Colonic mucosa (tissue), 4 donors: ENCODE results near the gene EPHB2. TPM values are rescaled to one million over a fixed set of nuclear protein-coding genes. Genes with fewer than 3 reads are reported as not detected.

Source experiments
- DNase-seq: peaks from one replicate; pipeline ENCODE4 v3.0.0-alpha.2; 2020
- H3K27ac ChIP-seq: fragments of 200-600 bp; one replicate; pipeline ENCODE4 v1.8.0; 2021
- H3K27me3 ChIP-seq: fragments of 200-600 bp; one replicate; pipeline ENCODE4 v1.8.0; 2021
- H3K36me3 ChIP-seq: fragments of 200-600 bp; one replicate; pipeline ENCODE4 v1.8.0; 2021
- H3K4me1 ChIP-seq: fragments of 200-600 bp; one replicate; pipeline ENCODE4 v1.8.0; 2021; ENCODE audit warnings: mild to moderate bottlenecking
- H3K4me3 ChIP-seq: fragments of 200-600 bp; one replicate; pipeline ENCODE4 v1.8.0; 2021
- H3K9ac ChIP-seq, 2 donors: one replicate each; pipeline ENCODE4 v1.7.0; 2013; ENCODE audit warnings: control low read depth in 2 of 2, low read depth in 2 of 2, low read length in 2 of 2
- H3K9me3 ChIP-seq: fragments of 200-600 bp; one replicate; pipeline ENCODE4 v1.8.0; 2021
- CTCF ChIP-seq: fragments of 200-600 bp; IDR thresholded peaks from one replicate; pipeline ENCODE4 v1.8.0; 2022; ENCODE audit warnings: antibody characterized with exemption, mild to moderate bottlenecking
- intact Hi-C: fragments of 100-400 bp; cut with DNase I; formaldehyde crosslinking; loops from one replicate; pipeline ENCODE4 v1.14.1; 2022
- total RNA-seq, 2 donors: library from RNA; stranded (reverse); fragmentation: NEBNext Ultra II Directional in 1 of 2; extraction: Animal tissue kit (Norgen Biotek cat#: 25700) in 1 of 2; gene quantifications; one replicate each; pipeline ENCODE4 v1.2.1, GENCODE V29; 2021
- donor health status: healthy.
- donor health status: DM: no; HTN: no; CAD: no.
- donor health status: DM: no; HTN: no; CAD: no.

The EPHB2 gene
- total RNA-seq, 2 donors from 2014 or later: 71.9 to 150 TPM

- intact Hi-C loops: no loop called here
- H3K36me3 ChIP-seq: no peaks in the 10 kb centered on the region
- DNase-seq: no peak
Measured at GRCh38 chr1:22893292-22893691, 182.7 kb downstream of the EPHB2 start.

GRCh38 chr1:22895357-22895756 lies 184.7 kb downstream of the EPHB2 start:
- no peaks in the 10 kb centered on the region for H3K27me3 ChIP-seq

More at GRCh38 chr1:22893292-22893691, 182.7 kb downstream of the EPHB2 start:
- no peaks in the 10 kb centered on the region for H3K4me1 ChIP-seq
- H3K9me3 ChIP-seq: no peaks in the 10 kb centered on the region
- no peak overlapping the region for H3K9ac ChIP-seq
- H3K27me3 ChIP-seq: no peaks in the 10 kb centered on the region
- no peak overlapping the region for H3K4me3 ChIP-seq
- no peak overlapping the region for H3K27ac ChIP-seq
- no peak for TF ChIP-seq CTCF

GRCh38 chr1:22896184-22896583 lies 185.5 kb downstream of the EPHB2 start:
- no peaks in the 10 kb centered on the region for H3K36me3 ChIP-seq
- H3K4me3 ChIP-seq: no peak overlapping the region

More at GRCh38 chr1:22895357-22895756, 184.7 kb downstream of the EPHB2 start:
- intact Hi-C loops: no loop called here
- no peaks in the 10 kb centered on the region for H3K36me3 ChIP-seq
- no peak for TF ChIP-seq CTCF
- no peak overlapping the region for H3K27ac ChIP-seq
- no peaks in the 10 kb centered on the region for H3K4me1 ChIP-seq
- no peak overlapping the region for H3K9ac ChIP-seq
- no peaks in the 10 kb centered on the region for H3K9me3 ChIP-seq
- no peak for DNase-seq
- no peak overlapping the region for H3K4me3 ChIP-seq

GRCh38 chr1:22900451-22900850 lies 189.8 kb downstream of the EPHB2 start:
- H3K9me3 ChIP-seq: no peaks in the 10 kb centered on the region
- intact Hi-C loops: no loop called here
- no peak overlapping the region for H3K27ac ChIP-seq
- no peaks in the 10 kb centered on the region for H3K36me3 ChIP-seq
- no peak for DNase-seq
- no peaks in the 10 kb centered on the region for H3K4me1 ChIP-seq
- H3K9ac ChIP-seq: no peak overlapping the region
- TF ChIP-seq CTCF: no peak
- H3K4me3 ChIP-seq: no peak overlapping the region
- no peaks in the 10 kb centered on the region for H3K27me3 ChIP-seq

More at GRCh38 chr1:22896184-22896583, 185.5 kb downstream of the EPHB2 start:
- H3K9me3 ChIP-seq: no peaks in the 10 kb centered on the region
- DNase-seq: no peak
- no peaks in the 10 kb centered on the region for H3K27me3 ChIP-seq
- intact Hi-C loops: no loop called here
- no peaks in the 10 kb centered on the region for H3K4me1 ChIP-seq
- TF ChIP-seq CTCF: no peak
- H3K9ac ChIP-seq: no peak overlapping the region
- H3K27ac ChIP-seq: no peak overlapping the region

- Histone ChIP-seq H3K9me3 (no peaks in the 10 kb centered on the region), H3K36me3 (no peaks in the 10 kb centered on the region), H3K9ac (no peak overlapping the region), H3K27ac (no peak overlapping the region), H3K4me3 (no peak overlapping the region), H3K4me1 (no peaks in the 10 kb centered on the region), H3K27me3 (no peaks in the 10 kb centered on the region)
- no peak for DNase-seq
- intact Hi-C loops: no loop called here
- TF ChIP-seq CTCF: no peak
Measured at GRCh38 chr1:22903113-22903512, 192.5 kb downstream of the EPHB2 start.
